ENCODE results near the gene RNF224. TPM values are rescaled to one million over a fixed set of nuclear protein-coding genes. Genes with fewer than 3 reads are reported as not detected.

The RNF224 gene
- polyA plus RNA-seq, 3 donors: not detected

DNA sequence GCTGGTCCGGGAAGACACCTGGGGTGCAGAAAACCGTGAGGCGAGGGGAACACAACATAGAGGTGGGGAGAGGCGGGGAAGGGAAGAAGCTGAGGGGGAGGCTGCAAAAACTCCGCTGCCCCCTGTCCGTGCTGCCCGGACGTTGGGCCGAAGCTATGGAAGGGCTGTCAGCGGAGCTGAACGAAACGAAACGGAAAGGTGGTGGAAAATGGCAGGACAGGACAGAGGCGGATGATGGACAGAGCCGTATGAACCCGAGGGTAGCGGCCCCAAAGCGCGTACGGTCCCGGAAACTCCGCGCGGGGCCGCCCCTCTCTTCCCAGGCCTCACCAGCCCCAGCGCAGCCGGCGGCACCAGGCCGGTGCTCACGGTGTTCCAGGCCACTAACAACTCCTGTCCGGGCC, 39.2 kb upstream of the RNF224 start:
- Histone ChIP-seq H3K9me3 (replicated peaks in 1 of 2; ENCODE audit: control insufficient read depth in 1 of 2, insufficient read depth in 1 of 2, low read length in 2 of 2) (no peaks in the 10 kb centered on the region), H3K36me3 (replicated peaks in 1 of 2; ENCODE audit: control insufficient read depth in 1 of 2, insufficient read depth in 2 of 2, low read length in 2 of 2) (peaks cover 53 to 60% of the 10 kb centered on the region in 2 donors), H3K79me2 (ENCODE audit: insufficient read depth, low read length) (peaks cover 44% of the 10 kb centered on the region), H4K20me1 (ENCODE audit: insufficient read depth, low read length) (peaks cover 28% of the 10 kb centered on the region), H3K4me2 (replicated peaks; ENCODE audit: extremely low read depth, low read length, poor library complexity, severe bottlenecking) (peak overlapping the region; percentile 100), H3K27me3 (ENCODE audit: control insufficient read depth in 2 of 2, insufficient read depth in 2 of 2, low read length in 2 of 2) (no peaks in the 10 kb centered on the region), H2AFZ (ENCODE audit: insufficient read depth, low read depth, low read length, poor library complexity, severe bottlenecking) (peak overlapping the region; percentile 83), H3K4me1 (ENCODE audit: control insufficient read depth in 1 of 2, insufficient read depth in 2 of 2, low read length in 2 of 2) (peaks cover 28 to 39% of the 10 kb centered on the region in 2 donors), H3K9ac (ENCODE audit: insufficient read depth, low read length, poor library complexity, severe bottlenecking) (peak overlapping the region; percentile 95), H3K4me3 (replicated peaks in 1 of 3; ENCODE audit: low read depth in 2 of 3, low read length in 3 of 3) (peak overlapping the region; percentile 83 to 95 (median 92)), H3K27ac (ENCODE audit: low read depth in 1 of 2, low read length in 2 of 2) (peak overlapping the region; percentile 70 to 96)
- Mint-ChIP-seq H3K4me1 (peaks cover 32% of the 10 kb centered on the region), H3K4me3 (peak overlapping the region; percentile 86 to 94), H3K9me3 (peaks cover 0 to 2% (median 0%) of the 10 kb centered on the region in 7 donors), H3K27me3 (ENCODE audit: low read depth in 3 of 3) (no peaks in the 10 kb centered on the region), H3K27ac (peak overlapping the region; percentile 91 to 96 (median 94)), H3K36me3 (peaks cover 32 to 69% of the 10 kb centered on the region in 2 donors)
- peak in 1 of 3 donors; percentile 13 for DNase-seq
- WGBS (ENCODE audit: insufficient coverage): under 1% methylated on average over 30 of the region's 31 CpGs
- no peak for TF ChIP-seq CTCF (IDR thresholded peaks at IDR 0.05)
- intact Hi-C loops (cut with micrococcal nuclease): loop anchor here (1.0 to 5.0 kb wide), 4 partner anchors 12 to 49 kb away; partner anchors contain the start of genes NDOR1 (in 1 of the 2), TMEM203 (in 1 of the 2) and TPRN (in 1 of the 2)

GRCh38 chr9:137188490-137189296, 38.6 kb upstream of the RNF224 start, which contains the start of the genes ANAPC2 and SSNA1:
TSS of gene ANAPC2 (minus strand) at chr9:137188560. CDS start at chr9:137188532, 28 bp downstream.
TSS of gene SSNA1 (plus strand) at chr9:137188676. CDS start at chr9:137188727, 51 bp downstream.
- TF ChIP-seq CTCF (IDR thresholded peaks at IDR 0.05): peak; percentile 42
- WGBS (ENCODE audit: insufficient coverage): under 1% methylated on average over 98 of the region's 98 CpGs
- intact Hi-C loops (cut with micrococcal nuclease): loop anchor here (1.0 to 5.0 kb wide), 5 partner anchors 12 to 49 kb away; partner anchors contain the start of genes NDOR1 (in 1 of the 2), TMEM203 (in 1 of the 2) and TPRN (in 1 of the 2)
- Histone ChIP-seq H3K79me2 (ENCODE audit: insufficient read depth, low read length) (peaks cover 44% of the 10 kb centered on the region), H3K4me3 (replicated peaks in 1 of 3; ENCODE audit: low read depth in 2 of 3, low read length in 3 of 3) (peak within 1 kb of the TSS; percentile 83 to 95 (median 92)), H3K4me2 (replicated peaks; ENCODE audit: extremely low read depth, low read length, poor library complexity, severe bottlenecking) (peak within 1 kb of the TSS; percentile 100), H3K9me3 (replicated peaks in 1 of 2; ENCODE audit: control insufficient read depth in 1 of 2, insufficient read depth in 1 of 2, low read length in 2 of 2) (no peaks in the 10 kb centered on the region), H3K36me3 (replicated peaks in 1 of 2; ENCODE audit: control insufficient read depth in 1 of 2, insufficient read depth in 2 of 2, low read length in 2 of 2) (peaks cover 47 to 53% of the 10 kb centered on the region in 2 donors), H2AFZ (ENCODE audit: insufficient read depth, low read depth, low read length, poor library complexity, severe bottlenecking) (peak within 1 kb of the TSS; percentile 83), H3K27ac (ENCODE audit: low read depth in 1 of 2, low read length in 2 of 2) (peak within 1 kb of the TSS; percentile 83 to 96), H3K4me1 (ENCODE audit: control insufficient read depth in 1 of 2, insufficient read depth in 2 of 2, low read length in 2 of 2) (peaks cover 28 to 39% of the 10 kb centered on the region in 2 donors), H4K20me1 (ENCODE audit: insufficient read depth, low read length) (peaks cover 28% of the 10 kb centered on the region), H3K9ac (ENCODE audit: insufficient read depth, low read length, poor library complexity, severe bottlenecking) (peak within 1 kb of the TSS; percentile 95), H3K27me3 (ENCODE audit: control insufficient read depth in 2 of 2, insufficient read depth in 2 of 2, low read length in 2 of 2) (no peaks in the 10 kb centered on the region)
- peaks cover 32% of the 10 kb centered on the region for H3K4me1 Mint-ChIP-seq
- peak; percentile 94 to 97 (median 95) for DNase-seq
- H3K4me3 Mint-ChIP-seq: peak within 1 kb of the TSS; percentile 88 to 97
- H3K36me3 Mint-ChIP-seq: peaks cover 26 to 63% of the 10 kb centered on the region in 2 donors
- peak within 1 kb of the TSS; percentile 93 to 98 (median 96) for H3K27ac Mint-ChIP-seq
- H3K27me3 Mint-ChIP-seq (ENCODE audit: low read depth in 3 of 3): no peaks in the 10 kb centered on the region
- peaks cover 0 to 2% (median 0%) of the 10 kb centered on the region in 7 donors for H3K9me3 Mint-ChIP-seq
